GM18526 (cell line): ENCODE results near the gene ARID3A.

Experiments used
- POLR2A ChIP-seq: IDR thresholded peaks from 3 replicates; pipeline ENCODE4 v1.6.1; 2011; ENCODE audit not compliant: insufficient read length; ENCODE audit errors: extremely low read depth

Gene ARID3A

GRCh38 chr19:973726-974563, 48.1 kb downstream of the ARID3A start:
- TF ChIP-seq POLR2A = no peak

GRCh38 chr19:974564-975257, 48.9 kb downstream of the ARID3A start:
- TF ChIP-seq POLR2A = no peak

GRCh38 chr19:976476-976875, 50.6 kb downstream of the ARID3A start:
- TF ChIP-seq POLR2A = no peak

GRCh38 chr19:977058-977464, 51.2 kb downstream of the ARID3A start:
- TF ChIP-seq POLR2A = no peak

- TF ChIP-seq POLR2A = no peak
Measured at GRCh38 chr19:979318-979741, 53.5 kb downstream of the ARID3A start.

- TF ChIP-seq POLR2A = no peak
Measured at GRCh38 chr19:980133-980998, 54.5 kb downstream of the ARID3A start.

GRCh38 chr19:982567-983170, 56.8 kb downstream of the ARID3A start:
- TF ChIP-seq POLR2A = no peak

GRCh38 chr19:984165-984967, 58.5 kb downstream of the ARID3A start, which contains the start of gene WDR18:
TSS of gene WDR18 (plus strand) at chr19:984345. CDS start at chr19:984354, 9 bp downstream.
- peak; percentile 39 for TF ChIP-seq POLR2A

GRCh38 chr19:986083-986482, 60.2 kb downstream of the ARID3A start:
- TF ChIP-seq POLR2A = no peak

GRCh38 chr19:988081-988480, 62.2 kb downstream of the ARID3A start:
- TF ChIP-seq POLR2A = no peak

GRCh38 chr19:988510-988909, 62.7 kb downstream of the ARID3A start:
- TF ChIP-seq POLR2A = no peak

GRCh38 chr19:989381-990081, 63.7 kb downstream of the ARID3A start:
- no peak for TF ChIP-seq POLR2A

- TF ChIP-seq POLR2A = no peak
Measured at GRCh38 chr19:990119-990571, 64.3 kb downstream of the ARID3A start.
